NCI-H1694 treated with DMSO at 0.1 percent for 48 hours (cell line): ENCODE measurements around the gene TMEM100.

Experiments used
- DNase-seq: peaks from one replicate; lab custom pipeline; 2025; lab: John Stamatoyannopoulos, UW

The TMEM100 gene

DNA sequence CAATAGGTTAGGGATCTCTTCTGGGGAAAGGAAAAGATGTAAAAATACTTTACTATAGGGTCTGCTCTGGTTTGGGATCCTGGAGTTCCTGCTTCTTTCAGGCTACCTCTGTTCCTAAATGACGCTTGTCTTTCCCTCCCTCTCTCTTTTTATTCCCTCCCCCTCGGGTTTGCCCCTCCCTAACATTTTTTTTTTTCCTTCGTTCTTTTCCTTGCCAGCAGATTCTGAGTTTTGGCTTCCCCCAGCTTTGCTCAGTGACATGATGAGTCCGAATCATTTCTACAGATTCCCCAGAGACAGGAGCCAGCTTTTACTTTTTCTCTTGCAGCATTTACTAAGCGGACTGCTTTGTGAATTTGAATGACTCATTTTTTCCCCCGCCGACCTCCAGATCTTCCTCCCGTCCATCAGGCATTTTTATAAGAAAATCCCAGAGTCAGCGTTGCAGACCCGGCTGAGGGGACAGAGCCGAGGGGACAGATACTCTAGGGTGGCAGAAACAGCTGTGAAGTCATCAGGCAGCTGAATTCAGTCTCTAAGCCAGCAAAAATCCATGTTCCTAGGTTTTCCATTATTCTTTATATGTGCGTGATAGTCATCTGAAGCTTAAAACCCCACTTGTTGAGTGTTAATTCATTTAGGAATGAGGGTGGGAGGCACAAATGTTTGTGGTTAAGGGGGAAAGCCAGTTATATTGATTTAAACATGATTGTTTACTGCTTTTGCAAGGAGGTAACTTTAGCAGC, at the start of gene TMEM100:
Gene TMEM100, minus strand, starts transcription at position 123 of the 746 bp plus-strand sequence. CDS start 1,794 bp downstream, outside the sequence.
- no peak for DNase-seq

DNA sequence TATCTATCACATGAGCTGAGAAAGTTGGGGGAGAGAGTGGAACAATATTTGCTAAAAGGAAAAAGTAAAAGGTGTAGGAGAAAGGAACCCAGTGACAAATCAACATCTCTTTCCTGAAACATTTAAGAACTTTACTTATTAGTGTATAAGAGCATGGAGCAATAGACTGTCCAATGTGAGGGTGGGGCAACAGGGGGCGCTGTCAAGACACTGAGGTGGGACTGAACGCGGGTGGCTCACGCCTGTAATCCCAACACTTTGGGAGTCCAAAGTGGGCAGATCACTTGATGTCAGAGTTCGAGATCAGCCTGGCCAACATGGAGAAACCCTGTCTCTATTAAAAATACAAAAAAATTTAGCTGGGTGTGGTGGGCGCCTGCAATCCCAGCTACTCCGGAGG, 49.4 kb upstream of the TMEM100 start:
- DNase-seq: no peak

DNA sequence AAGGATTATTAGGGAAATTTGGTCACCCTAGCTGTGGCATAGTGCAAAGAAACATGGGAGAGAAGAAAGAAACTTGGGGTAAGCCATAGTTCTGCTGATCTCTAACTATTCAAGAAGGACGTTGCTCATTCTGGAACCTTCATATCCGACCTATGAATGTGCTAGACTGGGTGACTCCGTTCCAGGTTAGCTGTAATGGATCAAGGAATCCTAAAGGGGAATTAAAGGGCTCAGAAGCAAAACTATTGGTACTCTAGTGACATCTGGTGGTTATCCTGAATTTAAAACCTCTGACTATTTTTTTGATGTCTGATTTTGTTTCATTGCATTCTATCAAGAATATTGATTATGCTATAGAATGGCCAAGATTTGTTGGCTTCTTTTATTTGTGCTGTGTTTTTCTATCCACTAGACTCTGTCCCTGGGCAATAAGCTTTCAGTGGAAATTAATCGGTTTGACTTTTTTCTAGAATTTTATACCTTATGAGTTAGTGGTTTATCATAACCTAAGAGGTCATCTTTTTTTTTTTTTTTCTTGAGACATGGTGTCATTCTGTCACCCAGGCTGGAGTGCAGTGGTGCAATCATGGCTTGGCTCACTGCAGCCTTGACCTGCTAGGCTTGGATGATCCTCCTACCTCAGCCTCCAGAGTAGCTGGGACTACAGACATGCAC, 47.7 kb upstream of the TMEM100 start:
- DNase-seq: peak; percentile 71

GRCh38 chr17:55769625-55770000, 46.9 kb upstream of the TMEM100 start:
- DNase-seq: no peak

- DNase-seq: no peak
These were observed 46.4 kb upstream of the TMEM100 start for GRCh38 chr17:55768936-55769624.

DNA sequence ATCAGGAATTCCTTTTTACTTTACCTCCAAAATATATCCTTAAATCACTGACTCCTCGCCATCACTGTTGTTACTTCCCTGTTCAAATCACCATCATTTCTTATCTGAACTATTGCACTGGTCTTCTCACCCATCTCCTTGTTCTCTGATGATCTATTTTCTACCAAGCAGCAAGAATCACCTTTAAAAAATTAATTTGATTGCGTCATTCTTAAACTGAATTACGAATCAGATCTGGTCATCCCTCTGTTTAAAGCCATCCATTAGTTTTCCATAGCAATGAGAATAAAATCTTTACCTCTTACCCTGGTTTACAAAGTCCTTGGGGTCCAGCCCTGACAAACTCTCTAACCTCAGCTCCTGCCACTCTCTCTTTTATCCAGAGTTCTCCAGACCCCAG, 42.8 kb upstream of the TMEM100 start:
- DNase-seq: no peak

DNA sequence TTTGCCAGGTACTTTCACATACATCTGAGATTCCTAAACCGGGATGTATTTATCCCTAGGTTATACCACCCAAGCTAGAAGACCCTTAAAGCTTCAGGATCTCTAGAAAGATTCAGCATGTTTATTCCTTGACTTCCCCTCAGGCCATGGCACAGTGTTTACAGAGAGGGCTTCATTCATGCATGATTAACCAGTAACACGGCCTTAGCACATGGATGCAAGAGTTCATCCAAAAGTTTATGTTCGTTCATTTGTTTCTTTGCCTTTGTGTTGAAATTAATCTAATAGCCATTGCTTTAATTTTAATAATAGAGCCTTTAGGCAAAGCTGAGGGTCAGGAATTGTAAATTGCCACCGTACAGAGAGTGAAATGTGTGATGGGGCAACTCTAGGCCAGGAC, 41.9 kb upstream of the TMEM100 start:
- DNase-seq: no peak

GRCh38 chr17:55763856-55764255, 41.2 kb upstream of the TMEM100 start:
- DNase-seq: no peak

GRCh38 chr17:55762086-55762858, 39.6 kb upstream of the TMEM100 start:
- no peak for DNase-seq

- DNase-seq: no peak
These were observed 38.1 kb upstream of the TMEM100 start for GRCh38 chr17:55760643-55761355.

- no peak for DNase-seq
These were observed 35.5 kb upstream of the TMEM100 start for GRCh38 chr17:55758171-55758570.

DNA sequence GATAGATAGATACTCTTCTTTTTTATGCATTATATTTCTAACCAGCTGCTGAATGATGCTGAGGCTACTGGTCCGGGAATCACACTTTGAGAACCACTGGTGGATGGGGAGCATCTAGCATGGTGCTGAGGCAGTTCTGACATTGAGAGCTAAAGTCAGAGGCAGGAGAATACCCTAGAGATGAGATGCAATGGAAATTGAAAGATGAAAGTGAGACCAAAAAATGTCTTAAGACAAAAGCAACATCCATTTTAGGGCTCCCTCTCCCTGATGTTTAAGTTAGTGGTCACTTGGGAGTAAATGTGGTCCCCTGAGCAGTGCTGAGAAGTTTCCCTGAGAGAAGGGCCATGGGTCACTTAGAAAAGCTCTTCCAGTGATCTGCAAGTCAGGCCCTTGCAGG, 35.0 kb upstream of the TMEM100 start:
- DNase-seq: no peak

GRCh38 chr17:55756689-55757088, 34.0 kb upstream of the TMEM100 start:
- DNase-seq: no peak

DNA sequence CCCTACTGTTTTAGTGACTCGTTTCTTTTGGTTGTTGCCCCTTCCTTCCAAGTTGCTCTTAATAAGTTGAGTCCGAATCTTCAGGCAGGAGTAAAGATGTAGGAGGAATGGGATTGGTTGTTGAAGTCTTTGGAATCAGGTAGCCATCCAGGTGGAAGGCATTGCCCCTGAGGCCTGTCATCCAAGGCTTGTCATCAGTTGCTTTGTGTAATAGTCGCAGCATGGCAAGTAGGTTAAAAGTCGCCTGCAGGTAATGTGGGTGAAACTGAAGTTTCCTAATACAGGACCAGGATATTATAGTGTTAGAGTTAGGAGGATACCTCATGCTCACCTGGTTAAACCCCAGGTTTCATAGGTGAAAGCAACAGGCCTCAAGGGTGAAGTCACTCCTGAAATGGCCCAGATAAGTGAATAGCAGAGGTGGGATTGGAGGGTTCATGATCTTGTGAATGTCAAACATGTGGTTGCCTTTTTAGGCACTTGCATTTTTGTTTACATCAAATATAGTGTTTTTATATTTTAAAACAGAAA, 29.1 kb upstream of the TMEM100 start:
- no peak for DNase-seq

DNA sequence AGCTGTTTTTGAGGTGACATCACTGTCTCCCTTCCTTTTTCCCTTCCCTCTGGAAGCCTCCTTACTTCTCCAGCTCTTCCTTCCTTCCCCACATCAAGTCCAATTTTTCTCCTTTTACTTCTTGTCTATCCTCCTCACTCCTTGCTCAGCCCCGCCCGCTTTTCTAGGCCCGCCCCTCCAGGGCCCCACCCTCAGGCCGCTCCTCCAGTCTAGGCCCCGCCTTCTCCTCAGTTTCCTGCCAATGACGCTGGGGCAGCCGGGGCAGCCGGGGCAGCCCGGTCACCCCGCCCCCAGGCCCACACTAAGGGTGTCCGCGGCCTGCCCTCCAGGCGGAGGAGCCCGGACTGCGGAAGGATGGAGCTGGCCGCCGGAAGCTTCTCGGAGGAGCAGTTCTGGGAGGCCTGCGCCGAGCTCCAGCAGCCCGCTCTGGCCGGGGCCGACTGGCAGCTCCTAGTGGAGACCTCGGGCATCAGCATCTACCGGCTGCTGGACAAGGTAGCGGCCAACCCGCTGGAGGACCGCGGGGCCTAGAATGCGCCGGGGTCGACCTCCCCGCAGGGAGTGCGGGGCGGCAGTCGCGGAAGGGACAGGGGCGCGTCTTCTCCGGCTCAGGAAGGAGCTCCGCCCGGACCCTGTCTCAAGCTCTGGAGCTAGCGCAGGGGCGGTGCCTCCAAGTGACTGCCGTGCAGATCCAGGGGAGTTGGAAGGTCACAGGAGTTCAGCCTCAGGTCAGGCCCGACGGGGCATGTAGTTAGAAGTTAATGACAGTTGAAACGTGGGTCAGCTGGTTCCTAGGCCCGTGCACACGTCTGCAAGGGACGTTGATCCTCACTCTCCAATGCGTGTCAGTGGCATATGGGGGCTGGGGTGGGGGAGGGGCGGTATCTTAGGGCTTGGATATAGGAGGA, 28.3 kb upstream of the TMEM100 start, which contains the start of gene PCTP:
Gene PCTP, plus strand, starts transcription at position 302 of the 908 bp plus-strand sequence. Its CDS starts 53 bp downstream, at position 355.
- DNase-seq: no peak

GRCh38 chr17:55749985-55750384, 27.3 kb upstream of the TMEM100 start:
- DNase-seq: no peak

DNA sequence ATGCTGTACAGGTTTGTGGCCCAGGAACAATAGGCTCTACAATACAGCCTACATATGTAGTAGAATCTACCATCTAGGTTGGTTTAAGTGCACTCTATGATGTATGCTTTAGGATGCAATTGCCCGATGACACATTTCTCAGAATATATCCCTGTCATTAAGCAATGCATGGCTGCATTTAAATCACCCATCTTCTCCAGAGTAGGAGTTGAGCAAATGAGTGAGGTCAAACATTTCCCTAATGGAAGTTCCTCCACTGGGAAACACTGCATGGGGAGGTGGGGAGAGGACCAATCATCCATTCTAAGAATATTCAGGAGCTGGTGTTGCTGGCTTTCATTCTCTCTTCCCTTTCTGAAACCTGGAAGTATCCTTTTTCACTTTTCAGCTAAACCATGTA, 26.2 kb upstream of the TMEM100 start:
- DNase-seq: no peak

DNA sequence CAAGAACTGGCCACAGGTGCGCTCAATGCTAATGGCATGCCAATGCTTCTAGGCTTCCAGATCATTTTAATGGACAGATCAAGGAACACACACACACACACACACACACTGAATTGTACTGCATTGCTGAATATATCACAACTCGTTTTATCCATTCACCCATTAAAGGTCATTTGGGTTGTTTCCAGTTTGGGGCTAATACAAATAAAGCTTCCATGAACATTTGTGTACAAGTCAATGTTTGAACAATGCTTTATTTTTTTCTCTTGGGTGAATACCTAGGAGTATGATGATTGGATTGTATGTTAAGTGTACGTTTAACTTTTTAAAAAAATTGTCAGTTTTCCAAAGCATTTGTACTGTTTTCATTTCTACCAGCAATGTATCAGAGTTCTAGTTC, 24.5 kb upstream of the TMEM100 start:
- DNase-seq: no peak

- no peak for DNase-seq
These were observed 23.8 kb upstream of the TMEM100 start for GRCh38 chr17:55746466-55746865.

- no peak for DNase-seq
These were observed 22.6 kb upstream of the TMEM100 start for GRCh38 chr17:55745258-55745657.
